ENCODE results near the gene GLI3. TPM values are rescaled to one million over a fixed set of nuclear protein-coding genes. Genes with fewer than 3 reads are reported as not detected.
A peak's percentile ranks its signal among the peaks of the same experiment; 100 is the strongest.

Gene GLI3
- total RNA-seq, 4 donors from 2014 or later, result 16.5 to 105 (median 22.6) TPM

GRCh38 chr7:42193471-42194129, 43.4 kb downstream of the GLI3 start:
- no peaks in the 10 kb centered on the region for H3K9me3 ChIP-seq
- TF ChIP-seq POLR2A (IDR thresholded peaks at IDR 0.05), result no peak
- no peak for TF ChIP-seq CTCF (IDR thresholded peaks at IDR 0.05)
- H3K27ac ChIP-seq, result peak overlapping the region; percentile 70 to 73
- H3K4me3 ChIP-seq, result no peak overlapping the region
- intact Hi-C loops (cut with DNase I; ENCODE audit: low total_unique reads), result no loop called here
- DNase-seq, result no peak
- no peaks in the 10 kb centered on the region for H3K36me3 ChIP-seq
- no peaks in the 10 kb centered on the region for H3K27me3 ChIP-seq
- H3K4me1 ChIP-seq, result peaks cover 10% of the 10 kb centered on the region in 2 donors

GRCh38 chr7:42192851-42193461, 44.1 kb downstream of the GLI3 start:
- intact Hi-C loops (cut with DNase I; ENCODE audit: low total_unique reads), result no loop called here
- DNase-seq, result no peak
- TF ChIP-seq CTCF (IDR thresholded peaks at IDR 0.05) (no peak), POLR2A (IDR thresholded peaks at IDR 0.05) (no peak)
- Histone ChIP-seq H3K36me3 (no peaks in the 10 kb centered on the region), H3K9me3 (no peaks in the 10 kb centered on the region), H3K4me1 (peaks cover 10% of the 10 kb centered on the region in 2 donors), H3K27me3 (no peaks in the 10 kb centered on the region), H3K27ac (peak overlapping the region; percentile 70 to 73), H3K4me3 (no peak overlapping the region)

GRCh38 chr7:42192066-42192465, 44.9 kb downstream of the GLI3 start:
- Histone ChIP-seq H3K36me3 (no peaks in the 10 kb centered on the region), H3K4me1 (peaks cover 10% of the 10 kb centered on the region in 2 donors), H3K27ac (peak overlapping the region; percentile 70 to 73), H3K27me3 (no peaks in the 10 kb centered on the region), H3K9me3 (no peaks in the 10 kb centered on the region), H3K4me3 (no peak overlapping the region)
- intact Hi-C loops (cut with DNase I; ENCODE audit: low total_unique reads), result no loop called here
- no peak for DNase-seq
- no peak for TF ChIP-seq POLR2A (IDR thresholded peaks at IDR 0.05)
- no peak for TF ChIP-seq CTCF (IDR thresholded peaks at IDR 0.05)

- Histone ChIP-seq H3K36me3 (no peaks in the 10 kb centered on the region), H3K27ac (peak overlapping the region; percentile 5 to 8), H3K27me3 (no peaks in the 10 kb centered on the region), H3K4me3 (no peak overlapping the region), H3K9me3 (no peaks in the 10 kb centered on the region), H3K4me1 (peaks cover 10 to 18% of the 10 kb centered on the region in 2 donors)
- intact Hi-C loops (cut with DNase I; ENCODE audit: low total_unique reads), result no loop called here
- TF ChIP-seq POLR2A (IDR thresholded peaks at IDR 0.05) (no peak), CTCF (IDR thresholded peaks at IDR 0.05) (no peak)
- DNase-seq, result no peak
These were observed 47.5 kb downstream of the GLI3 start for GRCh38 chr7:42189535-42189934.

- intact Hi-C loops (cut with DNase I; ENCODE audit: low total_unique reads), result no loop called here
- TF ChIP-seq POLR2A (IDR thresholded peaks at IDR 0.05), result no peak
- TF ChIP-seq CTCF (IDR thresholded peaks at IDR 0.05), result peak in 1 of 4 experiments; percentile 20
- Histone ChIP-seq H3K4me1 (peaks cover 0 to 7% of the 10 kb centered on the region in 2 donors), H3K27ac (peak overlapping the region in 1 of 2 donors; percentile 9), H3K4me3 (no peak overlapping the region), H3K27me3 (no peaks in the 10 kb centered on the region), H3K36me3 (no peaks in the 10 kb centered on the region), H3K9me3 (no peaks in the 10 kb centered on the region)
- no peak for DNase-seq
These were observed 50.9 kb downstream of the GLI3 start for GRCh38 chr7:42186151-42186550.
